Smooth muscle cell (in vitro differentiated cells): ENCODE results near the gene LMNA. TPM values are rescaled to one million over a fixed set of nuclear protein-coding genes. Genes with fewer than 3 reads are reported as not detected.

Source experiments
- DNase-seq: peaks from one replicate; lab custom pipeline; 2025; ENCODE audit not compliant: unreplicated experiment; lab: John Stamatoyannopoulos, UW
- H2AFZ ChIP-seq: fragments of 200-600 bp; sonication (generic); 2 replicates; pipeline ENCODE4 v1.6.0; 2016; ENCODE audit warnings: antibody characterized with exemption, low read depth, mild to moderate bottlenecking
- H3F3A ChIP-seq: fragments of 200-600 bp; sonication (generic); 2 replicates; pipeline ENCODE4 v1.6.0; 2017; ENCODE audit warnings: antibody characterized with exemption, low read depth
- H3K27ac ChIP-seq: fragments of 200-600 bp; sonication (generic); 2 replicates; pipeline ENCODE4 v1.5.1; 2016; ENCODE audit warnings: low read depth, mild to moderate bottlenecking
- H3K27me3 ChIP-seq: fragments of 200-600 bp; sonication (generic); 2 replicates; pipeline ENCODE4 v1.6.1; 2016; ENCODE audit warnings: low read depth, mild to moderate bottlenecking
- H3K36me3 ChIP-seq: fragments of 200-600 bp; sonication (generic); 2 replicates; pipeline ENCODE4 v1.5.1; 2016; ENCODE audit warnings: low read depth
- H3K4me1 ChIP-seq: fragments of 200-600 bp; sonication (generic); 2 replicates; pipeline ENCODE4 v1.5.1; 2016; ENCODE audit warnings: low read depth
- H3K4me2 ChIP-seq: fragments of 200-600 bp; sonication (generic); 2 replicates; pipeline ENCODE4 v1.6.0; 2016; ENCODE audit warnings: mild to moderate bottlenecking
- H3K4me3 ChIP-seq: fragments of 200-600 bp; sonication (generic); 2 replicates; pipeline ENCODE4 v1.5.1; 2016; ENCODE audit warnings: mild to moderate bottlenecking
- H3K79me2 ChIP-seq: fragments of 200-600 bp; sonication (generic); 2 replicates; pipeline ENCODE4 v1.6.0; 2016; ENCODE audit warnings: low read depth, mild to moderate bottlenecking
- H3K9ac ChIP-seq: fragments of 200-600 bp; sonication (generic); 2 replicates; pipeline ENCODE4 v1.6.0; 2016; ENCODE audit warnings: low read depth
- H3K9me3 ChIP-seq: fragments of 200-600 bp; sonication (generic); replicated peaks from 2 replicates; pipeline ENCODE4 v1.5.1; 2016; ENCODE audit warnings: low read depth
- H4K20me1 ChIP-seq: fragments of 200-600 bp; sonication (generic); 2 replicates; pipeline ENCODE4 v1.6.0; 2016; ENCODE audit warnings: low read depth
- CTCF ChIP-seq: fragments of 200-600 bp; sonication (generic); IDR thresholded peaks from 2 replicates; pipeline ENCODE4 v1.5.1; 2017; ENCODE audit warnings: borderline replicate concordance, mild to moderate bottlenecking, antibody characterized with exemption; ENCODE audit not compliant: insufficient read depth, poor library complexity, severe bottlenecking
- WGBS: methylation state at CpG from one replicate; pipeline ENCODE4 v1.1.7; 2016; ENCODE audit warnings: low lambda C conversion rate; 5-methylcytosine and 5-hydroxymethylcytosine counted together
- polyA plus RNA-seq: library from polyadenylated mRNA; unstranded; fragments of >200 nt; fragmentation: Nextera tagmentation; extraction: Ambion mirVana; gene quantifications from 2 replicates; pipeline ENCODE4 v1.2.1, GENCODE V29; 2016
- total RNA-seq: library from RNA; depleted of rRNA; stranded (reverse); fragments of >200 nt; gene quantifications from 2 replicates; pipeline ENCODE4 v1.2.3, GENCODE V29; 2014

LMNA gene
- total and polyA plus RNA-seq, 2 experiments from 2014 or later = 256 to 626 TPM

DNA sequence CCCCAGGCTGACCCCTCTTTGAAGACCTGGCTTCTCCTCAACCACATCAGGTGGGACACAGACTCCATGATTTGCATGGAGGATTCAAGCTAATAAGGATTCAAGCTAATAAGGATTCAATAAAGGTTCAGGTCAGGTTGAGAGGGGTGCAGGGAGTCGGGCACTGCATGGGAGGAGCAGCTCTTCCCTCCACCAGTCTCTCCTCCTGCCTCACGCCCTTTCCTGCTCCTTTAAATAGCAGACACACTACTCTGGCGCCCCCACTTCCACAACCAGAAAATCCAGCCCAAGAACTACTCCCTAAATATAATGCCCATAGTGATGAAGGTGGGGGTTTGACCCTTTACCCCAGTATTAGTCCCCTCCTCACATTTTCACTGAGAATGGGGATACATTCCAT lies 39.3 kb upstream of the LMNA start:
- Histone ChIP-seq H2AFZ (no peak overlapping the region), H4K20me1 (peaks cover 77% of the 10 kb centered on the region), H3K4me2 (no peak overlapping the region), H3K27me3 (no peaks in the 10 kb centered on the region), H3F3A (peaks cover 20% of the 10 kb centered on the region), H3K9me3 (no peaks in the 10 kb centered on the region), H3K9ac (no peak overlapping the region), H3K4me3 (no peak overlapping the region), H3K79me2 (peaks cover 35% of the 10 kb centered on the region), H3K4me1 (peaks cover 76% of the 10 kb centered on the region), H3K27ac (no peak overlapping the region), H3K36me3 (no peaks in the 10 kb centered on the region)
- no peak for TF ChIP-seq CTCF
- DNase-seq = no peak
- WGBS = 82% methylated on average over 3 of the region's 3 CpGs

GRCh38 chr1:156075775-156076204 lies 38.7 kb upstream of the LMNA start:
- Histone ChIP-seq H3K4me3 (no peak overlapping the region), H3K9me3 (no peaks in the 10 kb centered on the region), H3K79me2 (peaks cover 41% of the 10 kb centered on the region), H4K20me1 (peaks cover 84% of the 10 kb centered on the region), H3K27ac (no peak overlapping the region), H3K27me3 (no peaks in the 10 kb centered on the region), H3K36me3 (no peaks in the 10 kb centered on the region), H3K4me2 (no peak overlapping the region), H3K9ac (no peak overlapping the region), H3K4me1 (peaks cover 78% of the 10 kb centered on the region), H2AFZ (no peak overlapping the region), H3F3A (peaks cover 22% of the 10 kb centered on the region)
- no peak for TF ChIP-seq CTCF
- DNase-seq = no peak
- 78% methylated on average over 4 of the region's 4 CpGs for WGBS

DNA sequence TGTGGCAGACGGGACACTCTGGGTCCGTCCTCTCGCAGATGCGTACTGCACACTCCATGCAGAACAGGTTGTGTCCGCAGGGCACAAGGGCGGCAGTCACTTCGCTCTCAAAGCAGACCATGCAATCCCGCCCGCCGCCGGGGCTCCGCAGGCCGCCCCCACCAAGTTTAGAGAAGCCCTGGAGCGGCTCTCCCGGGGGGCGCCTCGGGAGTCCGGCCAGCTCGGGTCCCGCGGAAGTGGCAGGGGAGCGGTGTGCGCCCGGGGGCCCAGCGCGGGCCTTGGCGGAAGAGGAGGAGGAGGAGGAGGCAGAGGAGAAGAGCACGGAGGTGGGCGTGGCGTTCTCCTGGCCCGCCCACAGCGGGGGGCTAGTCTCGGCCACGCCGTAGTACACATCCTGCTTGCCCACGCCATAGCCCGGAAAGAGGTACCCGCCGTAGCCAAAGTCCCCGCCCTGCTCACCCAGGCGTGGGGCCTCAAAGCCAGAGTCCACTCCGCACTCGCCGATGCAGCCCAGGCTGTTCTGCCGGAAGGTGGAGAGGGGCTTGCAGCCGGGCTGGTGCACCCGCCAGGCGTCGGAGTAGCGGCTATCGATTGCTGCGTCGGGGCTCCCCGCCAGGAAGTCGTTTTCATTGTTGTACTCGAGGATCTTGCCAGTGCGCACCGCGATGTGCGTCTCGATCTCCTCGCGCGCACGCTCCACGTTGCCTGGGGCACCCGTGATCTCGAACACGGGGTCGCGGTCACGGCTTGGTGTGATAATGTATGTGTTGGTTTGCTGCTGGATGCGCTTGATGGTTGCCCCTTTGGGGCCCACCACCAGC lies 37.7 kb upstream of the LMNA start:
- no peak overlapping the region for H3K4me3 ChIP-seq
- no peak overlapping the region for H2AFZ ChIP-seq
- H3K27ac ChIP-seq = no peak overlapping the region
- WGBS = 68% methylated on average over 56 of the region's 73 CpGs
- no peaks in the 10 kb centered on the region for H3K36me3 ChIP-seq
- peaks cover 49% of the 10 kb centered on the region for H3K79me2 ChIP-seq
- peaks cover 72% of the 10 kb centered on the region for H3K4me1 ChIP-seq
- no peaks in the 10 kb centered on the region for H3K27me3 ChIP-seq
- H3K9me3 ChIP-seq = no peaks in the 10 kb centered on the region
- no peak overlapping the region for H3K4me2 ChIP-seq
- DNase-seq = no peak
- TF ChIP-seq CTCF = no peak
- peaks cover 88% of the 10 kb centered on the region for H4K20me1 ChIP-seq
- H3F3A ChIP-seq = peaks cover 22% of the 10 kb centered on the region
- no peak overlapping the region for H3K9ac ChIP-seq

- no peaks in the 10 kb centered on the region for H3K36me3 ChIP-seq
- no peak overlapping the region for H3K4me2 ChIP-seq
- no peak overlapping the region for H3K9ac ChIP-seq
- H3K27me3 ChIP-seq = no peaks in the 10 kb centered on the region
- WGBS = 85% methylated on average over 19 of the region's 19 CpGs
- peaks cover 67% of the 10 kb centered on the region for H3K4me1 ChIP-seq
- H3K4me3 ChIP-seq = no peak overlapping the region
- no peak for TF ChIP-seq CTCF
- H4K20me1 ChIP-seq = peaks cover 84% of the 10 kb centered on the region
- no peaks in the 10 kb centered on the region for H3K9me3 ChIP-seq
- no peak overlapping the region for H3K27ac ChIP-seq
- H3F3A ChIP-seq = peaks cover 22% of the 10 kb centered on the region
- no peak overlapping the region for H2AFZ ChIP-seq
- peaks cover 54% of the 10 kb centered on the region for H3K79me2 ChIP-seq
- DNase-seq = no peak
Measured at GRCh38 chr1:156077430-156077760, 37.1 kb upstream of the LMNA start.
